Kidney epithelial cell (primary cell): Measurements from ENCODE around the gene SHROOM2. TPM values are rescaled to one million over a fixed set of nuclear protein-coding genes. Genes with fewer than 3 reads are reported as not detected.

ENCODE experiments used
- DNase-seq: peaks from one replicate; pipeline ENCODE4 v3.0.0-alpha.2; 2010; ENCODE audit warnings: low read depth
- H3K27me3 ChIP-seq: 2 replicates; pipeline ENCODE4 v1.6.0; 2011; ENCODE audit warnings: low read length; ENCODE audit not compliant: control insufficient read depth, insufficient read depth
- H3K36me3 ChIP-seq: 2 replicates; pipeline ENCODE4 v1.5.1; 2011; ENCODE audit warnings: low read length; ENCODE audit not compliant: control insufficient read depth, insufficient read depth
- H3K4me3 ChIP-seq: 2 replicates; pipeline ENCODE4 v1.5.1; 2011; ENCODE audit warnings: low read depth, mild to moderate bottlenecking, control low read depth, low read length
- total RNA-seq: library from RNA; depleted of rRNA; stranded (reverse); fragments of >200 nt; gene quantifications from 2 replicates; pipeline ENCODE4 v1.2.3, GENCODE V29; 2015
- TF ChIP-seq, protein P1 (sequence below): IDR thresholded peaks from 2 replicates; pipeline ENCODE4 v1.5.1; 2011; ENCODE audit warnings: mild to moderate bottlenecking, moderate library complexity, low read length, control low read depth, inconsistent platforms; ENCODE audit not compliant: insufficient read depth, poor library complexity, severe bottlenecking

The SHROOM2 gene
- total RNA-seq, 1 donor from 2014 or later, result 10.6 TPM

DNA sequence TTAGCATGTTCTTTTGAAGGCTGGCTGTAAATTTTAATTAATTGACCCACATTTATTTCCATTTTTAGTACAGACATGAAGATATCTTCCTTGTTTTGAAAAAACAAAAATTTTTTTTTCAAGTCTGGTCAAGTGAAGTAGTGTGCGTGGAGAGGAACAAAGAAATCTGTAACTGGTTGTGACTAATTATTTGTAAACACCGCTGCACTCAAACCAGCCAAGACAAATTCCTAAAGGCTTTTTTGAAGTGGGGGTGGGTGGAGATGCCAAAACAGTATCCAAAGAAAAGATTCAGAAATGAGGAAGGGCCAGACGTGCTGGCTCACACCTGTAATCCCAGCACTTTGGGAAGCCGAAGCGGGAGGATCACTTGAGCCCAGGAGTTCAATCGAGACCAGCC lies 88.3 kb downstream of the SHROOM2 start:
- H3K4me3 ChIP-seq, result no peak overlapping the region
- TF ChIP-seq, protein P1, sequence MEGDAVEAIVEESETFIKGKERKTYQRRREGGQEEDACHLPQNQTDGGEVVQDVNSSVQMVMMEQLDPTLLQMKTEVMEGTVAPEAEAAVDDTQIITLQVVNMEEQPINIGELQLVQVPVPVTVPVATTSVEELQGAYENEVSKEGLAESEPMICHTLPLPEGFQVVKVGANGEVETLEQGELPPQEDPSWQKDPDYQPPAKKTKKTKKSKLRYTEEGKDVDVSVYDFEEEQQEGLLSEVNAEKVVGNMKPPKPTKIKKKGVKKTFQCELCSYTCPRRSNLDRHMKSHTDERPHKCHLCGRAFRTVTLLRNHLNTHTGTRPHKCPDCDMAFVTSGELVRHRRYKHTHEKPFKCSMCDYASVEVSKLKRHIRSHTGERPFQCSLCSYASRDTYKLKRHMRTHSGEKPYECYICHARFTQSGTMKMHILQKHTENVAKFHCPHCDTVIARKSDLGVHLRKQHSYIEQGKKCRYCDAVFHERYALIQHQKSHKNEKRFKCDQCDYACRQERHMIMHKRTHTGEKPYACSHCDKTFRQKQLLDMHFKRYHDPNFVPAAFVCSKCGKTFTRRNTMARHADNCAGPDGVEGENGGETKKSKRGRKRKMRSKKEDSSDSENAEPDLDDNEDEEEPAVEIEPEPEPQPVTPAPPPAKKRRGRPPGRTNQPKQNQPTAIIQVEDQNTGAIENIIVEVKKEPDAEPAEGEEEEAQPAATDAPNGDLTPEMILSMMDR, result no peak
- no peaks in the 10 kb centered on the region for H3K27me3 ChIP-seq
- no peak for DNase-seq
- no peaks in the 10 kb centered on the region for H3K36me3 ChIP-seq

DNA sequence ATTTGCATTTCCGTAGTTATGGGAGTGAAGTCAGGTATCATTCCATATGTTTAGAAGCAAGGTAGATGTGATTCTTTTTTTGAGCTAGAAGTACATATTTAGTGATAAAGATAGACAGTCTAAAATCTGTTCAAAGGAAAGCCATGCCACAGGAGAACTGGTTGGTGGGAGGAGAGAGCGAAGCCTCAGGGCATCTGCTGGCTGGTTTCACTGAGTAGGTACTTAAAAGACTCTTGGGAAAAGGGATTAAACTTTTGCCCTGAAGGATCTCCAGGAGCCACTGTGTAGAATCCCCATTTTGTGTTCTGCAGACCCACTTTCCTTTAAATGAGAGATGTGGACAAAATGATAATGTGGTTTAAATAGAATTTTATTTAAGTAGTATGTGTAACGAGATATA lies 89.6 kb downstream of the SHROOM2 start:
- H3K4me3 ChIP-seq, result no peak overlapping the region
- TF ChIP-seq, protein P1, result no peak
- no peaks in the 10 kb centered on the region for H3K36me3 ChIP-seq
- H3K27me3 ChIP-seq, result no peaks in the 10 kb centered on the region
- DNase-seq, result no peak

DNA sequence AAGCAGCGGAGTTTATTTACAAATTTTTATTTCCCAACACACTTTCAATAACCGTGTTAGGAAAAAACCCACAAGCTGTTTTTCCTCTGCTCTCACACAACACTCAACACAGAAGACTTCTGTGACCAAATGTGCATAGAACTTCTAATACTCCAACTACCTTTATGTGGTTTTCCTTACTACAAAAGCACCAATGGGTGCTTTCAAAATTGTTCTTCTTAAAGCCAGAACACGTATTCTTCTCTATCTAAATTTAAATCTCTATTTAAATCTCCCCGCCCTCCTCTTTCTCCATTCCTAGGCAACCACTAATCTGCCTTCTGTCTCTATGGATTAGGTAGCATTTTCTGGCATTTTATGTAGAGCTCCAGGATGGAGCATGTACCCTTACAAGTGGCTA lies 90.0 kb downstream of the SHROOM2 start:
- Histone ChIP-seq H3K27me3 (no peaks in the 10 kb centered on the region), H3K36me3 (no peaks in the 10 kb centered on the region), H3K4me3 (no peak overlapping the region)
- TF ChIP-seq, protein P1, result no peak
- DNase-seq, result no peak

DNA sequence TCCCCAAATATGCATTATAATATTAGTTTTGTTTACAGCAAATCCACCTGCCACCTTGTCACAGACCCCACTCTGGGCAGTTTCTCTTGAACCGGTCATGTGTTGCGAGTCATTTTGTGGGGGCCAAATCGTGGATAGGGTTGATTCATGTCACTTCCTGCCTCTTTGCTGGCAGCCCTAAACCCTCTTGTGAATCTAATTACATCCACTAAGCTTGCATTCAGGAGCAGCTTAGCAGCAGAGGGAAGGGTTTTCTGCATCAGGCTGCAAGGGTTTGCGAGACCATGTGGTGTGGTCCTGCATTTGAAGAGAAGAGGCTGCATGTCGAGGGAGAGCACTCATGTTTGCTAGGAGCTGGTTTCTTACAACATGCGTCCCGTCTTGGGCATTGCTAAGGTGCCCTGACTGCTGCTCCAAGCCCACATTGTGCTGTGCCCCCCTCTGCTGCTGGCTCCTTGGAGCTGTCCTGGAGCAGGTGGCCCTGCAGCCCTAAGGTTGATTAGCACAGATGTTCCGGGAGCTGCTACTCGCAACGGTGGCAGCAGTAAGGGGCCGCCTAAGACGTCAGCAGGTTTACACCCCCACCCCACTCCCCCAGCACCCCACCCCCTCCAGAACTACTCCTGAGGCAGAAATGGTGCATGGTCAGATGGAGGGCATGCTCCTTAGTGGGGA lies 92.1 kb downstream of the SHROOM2 start:
- no peaks in the 10 kb centered on the region for H3K36me3 ChIP-seq
- TF ChIP-seq, protein P1, result no peak
- H3K27me3 ChIP-seq, result no peaks in the 10 kb centered on the region
- no peak for DNase-seq
- no peak overlapping the region for H3K4me3 ChIP-seq

DNA sequence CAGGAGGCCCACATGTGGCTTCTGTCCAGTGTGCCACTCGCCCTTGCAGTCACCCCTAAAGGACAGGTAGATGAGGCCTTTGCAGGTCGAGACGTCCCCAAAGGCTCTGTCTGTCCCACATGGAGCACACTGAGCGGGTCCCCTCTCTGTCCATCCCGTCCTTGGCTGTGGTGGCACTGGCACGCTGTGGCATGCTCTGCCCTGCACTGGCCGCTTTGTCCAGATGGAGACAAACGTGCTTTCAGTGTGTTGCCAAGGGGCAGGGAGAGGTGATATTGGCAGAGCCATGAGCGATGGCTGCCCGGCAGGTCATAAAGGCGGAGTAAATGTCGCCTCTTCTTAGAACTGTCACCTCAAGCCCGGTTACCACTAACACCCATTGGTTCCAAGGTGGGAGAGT lies 94.0 kb downstream of the SHROOM2 start:
- Histone ChIP-seq H3K36me3 (no peaks in the 10 kb centered on the region), H3K4me3 (no peak overlapping the region), H3K27me3 (no peaks in the 10 kb centered on the region)
- no peak for DNase-seq
- TF ChIP-seq, protein P1, result no peak

DNA sequence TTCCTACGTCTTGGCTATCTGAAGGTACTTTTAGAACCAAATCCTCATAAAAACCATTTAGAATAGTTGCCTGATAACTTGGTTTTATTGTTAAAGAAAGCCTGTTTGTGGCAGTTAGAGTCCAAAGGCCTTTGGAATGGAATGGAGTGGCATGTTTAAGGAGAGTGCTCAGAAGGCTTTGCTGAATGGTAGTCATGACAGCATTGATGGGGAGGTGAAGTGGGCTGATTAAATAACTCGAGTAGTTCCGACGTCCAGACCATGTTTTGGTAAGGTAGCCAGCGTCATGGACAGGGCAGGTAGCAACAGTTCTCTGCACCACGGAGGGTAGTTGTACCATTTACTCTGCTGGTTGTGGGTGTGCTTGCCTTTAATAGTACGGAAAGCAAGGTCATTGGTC lies 94.6 kb downstream of the SHROOM2 start:
- H3K36me3 ChIP-seq, result no peaks in the 10 kb centered on the region
- H3K4me3 ChIP-seq, result no peak overlapping the region
- DNase-seq, result no peak
- no peaks in the 10 kb centered on the region for H3K27me3 ChIP-seq
- TF ChIP-seq, protein P1, result no peak
